Measurements from ENCODE around the gene REC114. TPM values are rescaled to one million over a fixed set of nuclear protein-coding genes. Genes with fewer than 3 reads are reported as not detected.

The REC114 gene
- total and polyA plus RNA-seq, 11 donors: 0.23 to 0.82 (median 0.48) TPM; not detected in 7

- H3K4me3 ChIP-seq: no peak overlapping the region
- no peaks in the 10 kb centered on the region for H3K36me3 ChIP-seq
- no peak overlapping the region for H3K27ac ChIP-seq
- intact Hi-C loops (cut with DNase I): no loop called here
- TF ChIP-seq POLR2A (IDR thresholded peaks at IDR 0.05) (no peak), CTCF (IDR thresholded peaks at IDR 0.05) (no peak)
- H3K4me1 ChIP-seq: peaks cover 0 to 7% (median 0%) of the 10 kb centered on the region in 12 donors
- ATAC-seq (no peak), DNase-seq (no peak)
- H3K9me3 ChIP-seq: peaks cover 0 to 3% (median 0%) of the 10 kb centered on the region in 12 donors
- 47 to 66% (median 54%) methylated on average over 5 of the region's 5 CpGs for WGBS, 4 donors
- no peaks in the 10 kb centered on the region for H3K27me3 ChIP-seq
These were observed 14.4 kb downstream of the REC114 start for GRCh38 chr15:73457334-73457733.

- Histone ChIP-seq H3K9me3 (no peaks in the 10 kb centered on the region), H3K4me3 (no peak overlapping the region), H3K4me1 (peaks cover 0 to 7% (median 0%) of the 10 kb centered on the region in 12 donors), H3K27ac (no peak overlapping the region), H3K27me3 (no peaks in the 10 kb centered on the region), H3K36me3 (no peaks in the 10 kb centered on the region)
- ATAC-seq (peak in 2 of 4 donors; percentile 31 to 51), DNase-seq (no peak)
- intact Hi-C loops (cut with DNase I): no loop called here
- TF ChIP-seq CTCF (IDR thresholded peaks at IDR 0.05) (no peak), POLR2A (IDR thresholded peaks at IDR 0.05) (no peak)
These were observed 17.7 kb downstream of the REC114 start for GRCh38 chr15:73460662-73461061.

GRCh38 chr15:73464602-73465001 is 21.6 kb downstream of the REC114 start:
- no peaks in the 10 kb centered on the region for H3K27me3 ChIP-seq
- intact Hi-C loops (cut with DNase I): no loop called here
- H3K4me3 ChIP-seq: no peak overlapping the region
- no peaks in the 10 kb centered on the region for H3K36me3 ChIP-seq
- no peak for TF ChIP-seq POLR2A (IDR thresholded peaks at IDR 0.05)
- peak in 1 of 12 donors; percentile 17 for TF ChIP-seq CTCF (IDR thresholded peaks at IDR 0.05)
- no peak overlapping the region for H3K27ac ChIP-seq
- peaks cover 0 to 7% (median 0%) of the 10 kb centered on the region in 12 donors for H3K4me1 ChIP-seq
- ATAC-seq: no peak
- no peaks in the 10 kb centered on the region for H3K9me3 ChIP-seq
- 42 to 67% (median 59%) methylated on average over 2 of the region's 2 CpGs for WGBS, 4 donors
- no peak for DNase-seq

DNA sequence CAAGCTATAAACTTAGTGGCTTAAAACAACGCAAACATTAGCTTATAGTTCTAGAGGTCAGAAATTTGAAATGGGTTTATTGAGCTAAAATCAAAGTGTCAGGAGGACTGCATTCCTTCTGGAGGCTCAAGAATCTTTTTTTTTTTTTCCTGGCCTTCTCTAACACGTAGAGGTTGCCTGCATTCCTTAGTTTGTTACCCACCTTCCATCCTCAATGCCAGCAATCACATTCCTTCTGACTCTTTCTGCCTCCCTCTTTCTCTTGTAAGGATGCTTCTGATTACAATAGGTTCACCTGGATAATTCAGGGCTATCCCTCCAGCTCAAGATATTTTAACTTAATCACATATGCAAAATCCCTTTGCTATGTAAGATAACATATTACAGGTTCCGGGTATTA is 24.8 kb downstream of the REC114 start:
- WGBS, 4 donors: 69 to 77% (median 75%) methylated on average over 3 of the region's 3 CpGs

More for the DNA sequence above, 24.8 kb downstream of the REC114 start:
- peaks cover 0 to 5% (median 0%) of the 10 kb centered on the region in 9 donors for H3K27me3 ChIP-seq
- H3K9me3 ChIP-seq: no peaks in the 10 kb centered on the region
- no peaks in the 10 kb centered on the region for H3K36me3 ChIP-seq
- no peak for TF ChIP-seq POLR2A (IDR thresholded peaks at IDR 0.05)
- no peak for TF ChIP-seq CTCF (IDR thresholded peaks at IDR 0.05)
- no peaks in the 10 kb centered on the region for H3K4me1 ChIP-seq
- no peak overlapping the region for H3K4me3 ChIP-seq
- DNase-seq (no peak), ATAC-seq (no peak)
- intact Hi-C loops (cut with DNase I): no loop called here
- no peak overlapping the region for H3K27ac ChIP-seq
